Activated naive CD4-positive, alpha-beta T cell treated with anti-CD3 and anti-CD28 coated beads, Interleukin-2, amount 10 ng/mL, durations not matched to agents 7 days and 5 days (primary cell): Measurements from ENCODE around the gene TMEM132D.

Experiments
- CTCF ChIA-PET: fragments of 350-600 bp; sonication (Branson Sonifier 250); formaldehyde crosslinking; loops from one replicate; lab custom pipeline; 2021; ENCODE audit warnings: antibody characterized with exemption; lab: Charles Lee
- DNase-seq: peaks from one replicate; pipeline ENCODE4 v3.0.0-alpha.2; 2020
- H3K27ac Mint-ChIP-seq: one replicate; pipeline ENCODE4 v1.8.0; 2021; ENCODE audit warnings: mild to moderate bottlenecking, moderate library complexity, mixed read lengths
- H3K27me3 Mint-ChIP-seq: one replicate; pipeline ENCODE4 v1.8.0; 2021; ENCODE audit warnings: mild to moderate bottlenecking, mixed read lengths
- H3K36me3 Mint-ChIP-seq: one replicate; pipeline ENCODE4 v1.8.0; 2021; ENCODE audit warnings: mixed read lengths
- H3K4me1 Mint-ChIP-seq: one replicate; pipeline ENCODE4 v1.8.0; 2021; ENCODE audit warnings: mixed read lengths
- H3K4me3 Mint-ChIP-seq: one replicate; pipeline ENCODE4 v1.8.0; 2021; ENCODE audit warnings: mild to moderate bottlenecking, moderate library complexity, mixed read lengths
- H3K9me3 Mint-ChIP-seq: one replicate; pipeline ENCODE4 v1.8.0; 2021; ENCODE audit warnings: mixed read lengths

The TMEM132D gene

DNA sequence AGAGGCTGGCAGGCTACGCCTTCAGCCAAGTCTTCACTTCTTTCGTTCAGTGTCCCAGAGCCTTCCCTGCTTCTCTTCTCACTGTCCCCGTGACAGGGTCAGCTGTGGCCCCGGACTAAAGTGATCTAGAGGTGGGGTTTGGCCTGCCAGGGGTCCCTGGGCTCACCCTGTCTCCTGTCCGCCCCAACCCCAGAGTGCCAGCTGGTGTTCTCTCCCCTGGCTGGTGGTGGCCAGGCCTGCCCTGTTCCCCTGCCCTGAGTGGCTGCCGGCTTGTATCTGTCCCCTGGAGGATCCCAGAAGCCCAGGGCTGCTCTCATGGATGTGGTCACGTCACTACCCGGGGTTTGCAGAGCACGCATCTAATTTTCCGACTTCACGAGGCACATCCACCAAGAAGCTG, 753.1 kb downstream of the TMEM132D start:
- CTCF ChIA-PET = no interaction called here
- DNase-seq = no peak
- H3K4me3 Mint-ChIP-seq = no peak overlapping the region
- no peaks in the 10 kb centered on the region for H3K36me3 Mint-ChIP-seq
- H3K9me3 Mint-ChIP-seq = peaks cover 10% of the 10 kb centered on the region
- H3K27me3 Mint-ChIP-seq = no peaks in the 10 kb centered on the region
- no peaks in the 10 kb centered on the region for H3K4me1 Mint-ChIP-seq
- H3K27ac Mint-ChIP-seq = no peak overlapping the region

- no peaks in the 10 kb centered on the region for H3K27me3 Mint-ChIP-seq
- DNase-seq = no peak
- no peak overlapping the region for H3K4me3 Mint-ChIP-seq
- no peaks in the 10 kb centered on the region for H3K36me3 Mint-ChIP-seq
- H3K9me3 Mint-ChIP-seq = peaks cover 3% of the 10 kb centered on the region
- no peaks in the 10 kb centered on the region for H3K4me1 Mint-ChIP-seq
- CTCF ChIA-PET = no interaction called here
- H3K27ac Mint-ChIP-seq = no peak overlapping the region
These were observed 758.4 kb downstream of the TMEM132D start for GRCh38 chr12:129145381-129145780.

GRCh38 chr12:129138776-129139175, 765.0 kb downstream of the TMEM132D start:
- H3K4me1 Mint-ChIP-seq = no peaks in the 10 kb centered on the region
- no peaks in the 10 kb centered on the region for H3K36me3 Mint-ChIP-seq
- CTCF ChIA-PET = no interaction called here
- H3K27ac Mint-ChIP-seq = no peak overlapping the region
- no peak overlapping the region for H3K4me3 Mint-ChIP-seq
- H3K27me3 Mint-ChIP-seq = no peaks in the 10 kb centered on the region
- peaks cover 2% of the 10 kb centered on the region for H3K9me3 Mint-ChIP-seq
- no peak for DNase-seq

DNA sequence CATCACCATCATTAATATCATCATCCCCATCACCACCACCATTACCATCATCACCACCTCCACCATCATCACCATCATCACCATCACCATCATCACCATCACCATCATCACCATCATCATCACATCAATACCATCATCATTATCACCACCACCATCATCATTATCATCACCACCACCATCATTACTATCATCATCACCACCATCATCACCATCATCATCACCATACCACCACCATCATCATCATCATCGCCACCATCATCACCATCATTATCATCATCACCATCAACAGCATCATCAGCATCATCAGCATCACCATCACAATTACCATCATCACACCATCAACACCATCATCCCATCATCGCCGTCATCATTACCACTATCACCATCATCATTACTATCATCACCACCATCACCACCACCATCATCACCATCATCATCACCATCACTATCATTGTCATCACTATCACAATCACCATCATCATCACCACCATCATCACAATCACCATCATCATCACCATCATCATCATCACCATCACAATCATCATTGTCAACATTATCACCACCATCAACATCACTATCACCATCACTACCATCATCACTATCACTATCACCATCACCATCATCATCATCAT, 767.0 kb downstream of the TMEM132D start:
- CTCF ChIA-PET = no interaction called here
- H3K4me1 Mint-ChIP-seq = no peaks in the 10 kb centered on the region
- H3K27me3 Mint-ChIP-seq = no peaks in the 10 kb centered on the region
- DNase-seq = no peak
- no peak overlapping the region for H3K27ac Mint-ChIP-seq
- no peaks in the 10 kb centered on the region for H3K36me3 Mint-ChIP-seq
- no peak overlapping the region for H3K4me3 Mint-ChIP-seq
- H3K9me3 Mint-ChIP-seq = peaks cover 2% of the 10 kb centered on the region

- Mint-ChIP-seq H3K4me1 (no peaks in the 10 kb centered on the region), H3K27me3 (no peaks in the 10 kb centered on the region), H3K9me3 (peaks cover 21% of the 10 kb centered on the region), H3K27ac (no peak overlapping the region), H3K36me3 (no peaks in the 10 kb centered on the region), H3K4me3 (no peak overlapping the region)
- DNase-seq = no peak
- CTCF ChIA-PET = no interaction called here
These were observed 776.1 kb downstream of the TMEM132D start for GRCh38 chr12:129127771-129128170.

DNA sequence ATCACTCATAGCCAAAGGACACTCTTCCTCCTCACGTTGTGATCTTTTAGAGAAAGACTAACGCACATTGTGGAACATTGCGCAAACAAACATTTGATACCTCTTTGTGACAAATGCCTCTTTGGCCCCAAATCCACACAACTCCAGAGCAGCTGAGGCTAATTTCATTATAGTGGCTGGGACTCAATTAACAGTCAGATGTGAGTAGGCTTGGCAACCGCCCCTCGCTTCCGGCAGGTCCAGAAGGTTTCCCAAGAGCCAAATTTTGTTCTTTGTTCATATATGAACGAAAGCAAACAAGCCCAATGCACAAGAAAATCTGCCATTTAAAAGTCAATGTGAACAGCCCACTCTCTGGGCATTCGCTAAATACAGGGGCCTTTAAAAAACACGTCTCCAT, 776.6 kb downstream of the TMEM132D start:
- DNase-seq = no peak
- Mint-ChIP-seq H3K36me3 (no peaks in the 10 kb centered on the region), H3K27ac (no peak overlapping the region), H3K4me3 (no peak overlapping the region), H3K27me3 (no peaks in the 10 kb centered on the region), H3K4me1 (no peaks in the 10 kb centered on the region), H3K9me3 (peaks cover 21% of the 10 kb centered on the region)
- CTCF ChIA-PET = no interaction called here

- CTCF ChIA-PET = no interaction called here
- no peak overlapping the region for H3K27ac Mint-ChIP-seq
- H3K27me3 Mint-ChIP-seq = no peaks in the 10 kb centered on the region
- H3K4me3 Mint-ChIP-seq = no peak overlapping the region
- no peak for DNase-seq
- no peaks in the 10 kb centered on the region for H3K36me3 Mint-ChIP-seq
- H3K4me1 Mint-ChIP-seq = no peaks in the 10 kb centered on the region
- H3K9me3 Mint-ChIP-seq = peaks cover 9% of the 10 kb centered on the region
These were observed 784.3 kb downstream of the TMEM132D start for GRCh38 chr12:129119537-129119936.

GRCh38 chr12:129115558-129115957, 788.3 kb downstream of the TMEM132D start:
- DNase-seq = no peak
- H3K9me3 Mint-ChIP-seq = peaks cover 16% of the 10 kb centered on the region
- no peaks in the 10 kb centered on the region for H3K36me3 Mint-ChIP-seq
- no peak overlapping the region for H3K27ac Mint-ChIP-seq
- H3K4me3 Mint-ChIP-seq = no peak overlapping the region
- no peaks in the 10 kb centered on the region for H3K27me3 Mint-ChIP-seq
- CTCF ChIA-PET = no interaction called here
- H3K4me1 Mint-ChIP-seq = no peaks in the 10 kb centered on the region

GRCh38 chr12:129110575-129110974, 793.2 kb downstream of the TMEM132D start:
- CTCF ChIA-PET = no interaction called here
- Mint-ChIP-seq H3K4me1 (no peaks in the 10 kb centered on the region), H3K4me3 (no peak overlapping the region), H3K36me3 (no peaks in the 10 kb centered on the region), H3K27me3 (no peaks in the 10 kb centered on the region), H3K27ac (no peak overlapping the region), H3K9me3 (peaks cover 23% of the 10 kb centered on the region)
- DNase-seq = no peak

GRCh38 chr12:129109174-129110001, 794.4 kb downstream of the TMEM132D start:
- Mint-ChIP-seq H3K4me3 (no peak overlapping the region), H3K36me3 (no peaks in the 10 kb centered on the region), H3K4me1 (no peaks in the 10 kb centered on the region), H3K9me3 (peaks cover 21% of the 10 kb centered on the region), H3K27ac (no peak overlapping the region), H3K27me3 (no peaks in the 10 kb centered on the region)
- CTCF ChIA-PET = no interaction called here
- no peak for DNase-seq

DNA sequence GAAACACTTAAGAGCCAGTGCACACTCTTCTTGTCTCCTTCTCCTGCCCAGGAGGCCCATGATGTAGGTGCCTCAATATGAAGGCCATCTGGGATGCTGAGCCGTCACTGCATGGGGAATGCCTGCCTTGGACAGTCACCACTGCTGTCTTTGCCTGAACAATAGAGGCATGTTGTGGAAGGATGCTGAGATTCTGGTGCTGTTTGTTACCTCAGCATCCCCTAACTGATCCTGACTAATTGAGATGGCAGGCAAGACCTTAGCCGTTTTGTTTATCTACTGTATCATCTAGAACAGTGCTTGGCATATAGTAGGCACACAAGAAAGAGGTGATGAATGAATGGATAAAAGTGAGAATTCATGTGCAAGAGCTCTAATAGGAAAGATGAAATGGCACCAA, 797.1 kb downstream of the TMEM132D start:
- H3K36me3 Mint-ChIP-seq = no peaks in the 10 kb centered on the region
- H3K9me3 Mint-ChIP-seq = peaks cover 26% of the 10 kb centered on the region
- no peak overlapping the region for H3K27ac Mint-ChIP-seq
- H3K4me1 Mint-ChIP-seq = no peaks in the 10 kb centered on the region
- H3K27me3 Mint-ChIP-seq = no peaks in the 10 kb centered on the region
- no peak overlapping the region for H3K4me3 Mint-ChIP-seq
- CTCF ChIA-PET = no interaction called here
- no peak for DNase-seq

DNA sequence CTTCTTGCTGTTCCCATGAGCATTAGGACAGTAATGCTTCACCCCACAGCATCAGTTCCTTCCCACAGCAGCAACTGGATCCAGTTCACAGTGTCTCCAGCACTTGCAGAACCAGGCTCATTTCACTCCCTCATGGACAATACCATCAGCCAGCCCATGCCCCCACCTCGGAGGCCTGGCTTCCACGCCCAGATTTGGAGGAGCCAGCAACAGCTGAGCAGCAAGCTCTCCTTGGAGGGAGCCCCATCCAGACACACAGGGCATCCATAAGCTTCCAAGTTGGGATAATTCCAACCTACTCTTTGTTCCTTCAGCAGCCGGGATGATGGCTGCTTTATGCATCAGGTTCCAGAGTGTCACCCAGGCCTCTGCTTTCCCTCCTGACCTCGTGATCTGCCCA, 800.6 kb downstream of the TMEM132D start:
- no peaks in the 10 kb centered on the region for H3K27me3 Mint-ChIP-seq
- peaks cover 20% of the 10 kb centered on the region for H3K9me3 Mint-ChIP-seq
- no peaks in the 10 kb centered on the region for H3K36me3 Mint-ChIP-seq
- no peak for DNase-seq
- H3K27ac Mint-ChIP-seq = no peak overlapping the region
- no peak overlapping the region for H3K4me3 Mint-ChIP-seq
- no peaks in the 10 kb centered on the region for H3K4me1 Mint-ChIP-seq
- CTCF ChIA-PET = no interaction called here

DNA sequence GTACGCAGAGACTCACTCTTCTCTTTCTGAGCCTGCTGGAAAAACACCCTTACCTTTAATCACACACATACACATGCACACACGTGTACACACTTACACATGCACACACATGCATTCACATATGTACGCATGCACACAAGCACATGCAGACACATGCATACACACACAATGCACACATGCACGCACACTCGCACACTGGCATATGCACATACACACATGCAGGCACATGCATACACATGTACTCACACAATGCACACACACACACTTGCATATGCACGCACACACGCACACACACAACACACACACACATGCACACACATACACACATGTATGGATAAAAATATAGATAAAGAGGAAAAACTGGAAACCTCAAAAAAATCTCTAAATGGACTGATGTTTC, 801.6 kb downstream of the TMEM132D start:
- Mint-ChIP-seq H3K27me3 (no peaks in the 10 kb centered on the region), H3K4me1 (no peaks in the 10 kb centered on the region), H3K4me3 (no peak overlapping the region), H3K27ac (no peak overlapping the region), H3K36me3 (no peaks in the 10 kb centered on the region), H3K9me3 (peaks cover 20% of the 10 kb centered on the region)
- DNase-seq = no peak
- CTCF ChIA-PET = no interaction called here

DNA sequence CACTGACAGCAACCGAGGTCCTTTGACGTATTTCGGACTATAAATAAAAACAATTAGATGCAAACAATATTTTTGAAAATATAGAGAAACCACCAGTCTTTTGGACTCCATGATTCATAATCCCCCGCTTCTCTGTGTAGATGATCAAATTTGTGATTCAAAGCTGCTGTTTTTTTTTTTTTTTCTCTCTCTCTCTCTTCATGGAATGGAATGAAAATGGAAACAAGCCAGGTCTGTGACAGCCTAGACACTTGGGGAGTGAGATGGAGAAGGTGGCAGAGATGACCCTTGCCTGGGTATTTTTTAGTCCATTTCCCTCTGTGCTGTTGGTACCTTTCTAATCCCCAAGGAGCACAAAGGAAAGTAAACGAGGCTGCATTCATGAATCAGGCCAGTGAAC, 802.0 kb downstream of the TMEM132D start:
- Mint-ChIP-seq H3K36me3 (no peaks in the 10 kb centered on the region), H3K27me3 (no peaks in the 10 kb centered on the region), H3K9me3 (peaks cover 20% of the 10 kb centered on the region), H3K4me1 (no peaks in the 10 kb centered on the region), H3K4me3 (no peak overlapping the region), H3K27ac (no peak overlapping the region)
- DNase-seq = no peak
- CTCF ChIA-PET = no interaction called here

DNA sequence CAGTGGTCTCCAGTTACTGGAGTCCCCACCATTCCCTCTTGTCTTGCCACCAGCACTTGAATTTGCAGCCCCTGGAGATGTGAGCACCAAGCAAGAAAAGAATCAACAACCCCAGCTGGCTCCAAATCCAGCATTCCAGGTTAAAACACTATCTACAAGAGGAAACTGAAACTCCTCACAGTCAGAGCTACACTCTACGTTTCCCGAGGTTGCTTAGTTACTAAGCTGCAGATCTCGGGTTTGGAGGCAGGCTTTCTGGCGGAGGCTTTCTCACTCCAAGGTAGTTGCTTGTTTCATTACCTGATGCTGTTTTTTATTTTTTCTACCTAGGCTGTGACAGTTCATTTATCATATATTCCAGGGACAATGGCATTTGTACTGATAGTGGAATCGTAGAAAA, 802.4 kb downstream of the TMEM132D start:
- CTCF ChIA-PET = no interaction called here
- H3K36me3 Mint-ChIP-seq = no peaks in the 10 kb centered on the region
- DNase-seq = no peak
- peaks cover 17% of the 10 kb centered on the region for H3K9me3 Mint-ChIP-seq
- H3K4me3 Mint-ChIP-seq = no peak overlapping the region
- H3K27me3 Mint-ChIP-seq = no peaks in the 10 kb centered on the region
- no peak overlapping the region for H3K27ac Mint-ChIP-seq
- no peaks in the 10 kb centered on the region for H3K4me1 Mint-ChIP-seq
